Activated CD8-positive, alpha-beta memory T cell treated with anti-CD3 and anti-CD28 coated beads, Interleukin-2, amount 10 ng/mL, durations not matched to agents 7 days and 5 days (primary cell): ENCODE data around the gene KLB. TPM values are rescaled to one million over a fixed set of nuclear protein-coding genes. Genes with fewer than 3 reads are reported as not detected.

Experiments used
- ATAC-seq: fragments of 150-1000 bp; cut with Tn5 transposase; one replicate; pipeline ENCODE4 v1.10.0; 2021; ENCODE audit warnings: moderate library complexity
- CTCF ChIA-PET: fragments of 350-600 bp; sonication (Branson Sonifier 250); formaldehyde crosslinking; loops from one replicate; lab custom pipeline; 2021; ENCODE audit warnings: antibody characterized with exemption; lab: Charles Lee
- DNase-seq: peaks from one replicate; pipeline ENCODE4 v3.0.0-alpha.2; 2020
- H3K27ac Mint-ChIP-seq: one replicate; pipeline ENCODE4 v1.8.0; 2021; ENCODE audit warnings: mild to moderate bottlenecking, mixed read lengths
- H3K27me3 Mint-ChIP-seq: one replicate; pipeline ENCODE4 v1.8.0; 2021; ENCODE audit warnings: mixed read lengths
- H3K36me3 Mint-ChIP-seq: one replicate; pipeline ENCODE4 v1.8.0; 2021; ENCODE audit warnings: mild to moderate bottlenecking, mixed read lengths
- H3K4me1 Mint-ChIP-seq: one replicate; pipeline ENCODE4 v1.8.0; 2021; ENCODE audit warnings: mixed read lengths
- H3K4me3 Mint-ChIP-seq: one replicate; pipeline ENCODE4 v1.8.0; 2021; ENCODE audit warnings: mild to moderate bottlenecking, moderate library complexity, mixed read lengths
- H3K9me3 Mint-ChIP-seq: one replicate; pipeline ENCODE4 v1.8.0; 2022; ENCODE audit warnings: low read depth, mixed read lengths
- total RNA-seq, 2 experiments: library from RNA; stranded (reverse); gene quantifications; one replicate each; pipeline ENCODE4 v1.2.3, GENCODE V29; 2021

Gene KLB
- total RNA-seq, 2 experiments from 2014 or later: not detected

DNA sequence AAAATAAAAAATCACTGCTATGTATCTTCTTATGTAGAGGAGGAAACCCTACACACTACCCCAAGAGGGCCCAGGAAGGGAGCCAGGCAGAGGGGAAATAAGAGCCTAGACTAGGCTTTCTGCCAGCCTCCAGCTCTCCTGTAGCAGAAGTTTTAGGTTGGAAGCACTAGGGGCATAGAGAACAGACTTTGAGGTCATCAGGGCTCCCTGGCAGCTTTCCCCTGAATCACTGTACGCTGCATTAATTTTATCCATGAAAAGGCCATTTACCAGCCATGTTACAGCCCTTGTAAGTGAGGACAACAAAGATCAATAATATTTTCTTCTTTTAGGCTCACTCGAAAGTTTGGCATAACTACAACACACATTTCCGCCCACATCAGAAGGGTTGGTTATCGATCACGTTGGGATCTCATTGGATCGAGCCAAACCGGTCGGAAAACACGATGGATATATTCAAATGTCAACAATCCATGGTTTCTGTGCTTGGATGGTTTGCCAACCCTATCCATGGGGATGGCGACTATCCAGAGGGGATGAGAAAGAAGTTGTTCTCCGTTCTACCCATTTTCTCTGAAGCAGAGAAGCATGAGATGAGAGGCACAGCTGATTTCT lies 27.3 kb downstream of the KLB start:
- Mint-ChIP-seq H3K4me1 (no peaks in the 10 kb centered on the region), H3K36me3 (no peaks in the 10 kb centered on the region), H3K27ac (no peak overlapping the region), H3K9me3 (no peaks in the 10 kb centered on the region), H3K4me3 (no peak overlapping the region), H3K27me3 (peaks cover 22% of the 10 kb centered on the region)
- CTCF ChIA-PET: no interaction called here
- DNase-seq: no peak
- ATAC-seq: no peak

GRCh38 chr4:39435659-39436563 lies 29.2 kb downstream of the KLB start:
- Mint-ChIP-seq H3K27me3 (peaks cover 19% of the 10 kb centered on the region), H3K4me1 (no peaks in the 10 kb centered on the region), H3K27ac (no peak overlapping the region), H3K36me3 (no peaks in the 10 kb centered on the region), H3K9me3 (no peaks in the 10 kb centered on the region), H3K4me3 (no peak overlapping the region)
- no peak for ATAC-seq
- no peak for DNase-seq
- CTCF ChIA-PET: interaction anchor here (0.8 kb wide), 1 partner anchor 202 kb away, joined by 3 read pairs; no protein-coding TSS in a partner anchor

DNA sequence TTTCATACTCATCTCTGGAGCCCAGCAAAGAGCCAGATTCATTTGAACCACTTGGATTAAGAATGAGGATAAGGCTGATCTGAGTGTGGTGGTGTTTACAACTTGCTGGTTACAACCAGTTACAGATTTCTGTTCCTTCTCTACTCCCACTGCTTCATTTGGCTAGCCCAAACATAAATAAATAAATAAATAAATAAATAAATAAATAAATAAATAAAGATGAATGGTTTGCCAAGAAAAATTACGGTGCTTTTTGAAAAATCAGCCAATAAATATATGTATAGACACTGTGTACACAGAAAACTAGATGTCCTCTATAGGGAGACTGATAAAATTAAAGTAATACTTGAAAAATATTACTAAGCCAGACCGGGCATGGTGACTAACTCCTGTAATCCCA lies 34.9 kb downstream of the KLB start:
- no peaks in the 10 kb centered on the region for H3K36me3 Mint-ChIP-seq
- H3K27ac Mint-ChIP-seq: no peak overlapping the region
- peaks cover 7% of the 10 kb centered on the region for H3K4me1 Mint-ChIP-seq
- peaks cover 21% of the 10 kb centered on the region for H3K27me3 Mint-ChIP-seq
- ATAC-seq (no peak), DNase-seq (no peak)
- H3K9me3 Mint-ChIP-seq: no peaks in the 10 kb centered on the region
- no peak overlapping the region for H3K4me3 Mint-ChIP-seq
- CTCF ChIA-PET: interaction anchor here (0.9 to 1.5 kb wide), 3 partner anchors 9 to 16 kb away, joined by 3 to 4 read pairs (median 3); no protein-coding TSS in a partner anchor

DNA sequence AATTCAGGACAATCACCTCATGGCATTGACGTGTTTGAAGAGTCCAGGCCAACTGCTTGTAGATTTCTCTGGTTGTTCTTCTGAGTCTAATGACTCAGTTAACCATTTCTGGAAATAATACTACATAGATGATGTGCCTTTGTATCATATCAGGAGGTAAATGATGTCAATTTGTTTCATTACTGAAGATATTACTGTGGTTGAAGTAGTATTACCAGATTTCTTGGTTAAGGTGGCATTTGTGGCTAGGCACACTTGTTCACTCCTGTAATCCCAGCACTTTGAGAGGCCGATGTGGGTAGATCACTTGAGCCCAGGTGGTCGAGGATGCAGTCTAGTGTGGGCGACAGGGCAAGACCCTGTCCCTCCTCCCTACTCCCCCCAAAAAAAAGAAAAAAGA lies 36.3 kb downstream of the KLB start:
- no peak for ATAC-seq
- Mint-ChIP-seq H3K27me3 (peaks cover 11% of the 10 kb centered on the region), H3K27ac (no peak overlapping the region), H3K4me1 (peaks cover 17% of the 10 kb centered on the region), H3K9me3 (no peaks in the 10 kb centered on the region), H3K4me3 (no peak overlapping the region), H3K36me3 (no peaks in the 10 kb centered on the region)
- DNase-seq: no peak
- CTCF ChIA-PET: no interaction called here

GRCh38 chr4:39446483-39446841 lies 39.7 kb downstream of the KLB start:
- peaks cover 27% of the 10 kb centered on the region for H3K4me1 Mint-ChIP-seq
- ATAC-seq (no peak), DNase-seq (no peak)
- no peaks in the 10 kb centered on the region for H3K9me3 Mint-ChIP-seq
- H3K27me3 Mint-ChIP-seq: peaks cover 6% of the 10 kb centered on the region
- peaks cover 19% of the 10 kb centered on the region for H3K36me3 Mint-ChIP-seq
- H3K27ac Mint-ChIP-seq: no peak overlapping the region
- CTCF ChIA-PET: interaction anchor here (1.5 to 2.1 kb wide), 2 partner anchors 82 to 132 kb away, joined by 4 read pairs; no protein-coding TSS in a partner anchor
- H3K4me3 Mint-ChIP-seq: no peak overlapping the region

GRCh38 chr4:39446842-39447573 lies 40.3 kb downstream of the KLB start:
- CTCF ChIA-PET: interaction anchor here (1.2 to 2.1 kb wide), 3 partner anchors 12 to 133 kb away, joined by 3 to 4 read pairs (median 4); partner anchors contain the start of gene LIAS
- Mint-ChIP-seq H3K4me3 (peak overlapping the region; percentile 63), H3K27me3 (peaks cover 6% of the 10 kb centered on the region)

GRCh38 chr4:39450618-39451017 lies 43.9 kb downstream of the KLB start:
- CTCF ChIA-PET: interaction anchor here (0.7 kb wide), 1 partner anchor 84 kb away, joined by 3 read pairs; no protein-coding TSS in a partner anchor
- Mint-ChIP-seq H3K9me3 (no peaks in the 10 kb centered on the region), H3K36me3 (peaks cover 54% of the 10 kb centered on the region), H3K27ac (no peak overlapping the region), H3K4me3 (no peak overlapping the region), H3K27me3 (peaks cover 2% of the 10 kb centered on the region), H3K4me1 (peaks cover 33% of the 10 kb centered on the region)
- DNase-seq: no peak
- ATAC-seq: no peak

More at GRCh38 chr4:39446842-39447573, 40.3 kb downstream of the KLB start:
- peak; percentile 59 for DNase-seq
- Mint-ChIP-seq H3K27ac (no peak overlapping the region), H3K9me3 (no peaks in the 10 kb centered on the region), H3K36me3 (peaks cover 24% of the 10 kb centered on the region), H3K4me1 (peaks cover 27% of the 10 kb centered on the region)
- ATAC-seq: peak; percentile 76

- no peak for ATAC-seq
- peaks cover 41% of the 10 kb centered on the region for H3K4me1 Mint-ChIP-seq
- H3K27me3 Mint-ChIP-seq: no peaks in the 10 kb centered on the region
Measured at GRCh38 chr4:39451423-39452023, 44.8 kb downstream of the KLB start.

DNA sequence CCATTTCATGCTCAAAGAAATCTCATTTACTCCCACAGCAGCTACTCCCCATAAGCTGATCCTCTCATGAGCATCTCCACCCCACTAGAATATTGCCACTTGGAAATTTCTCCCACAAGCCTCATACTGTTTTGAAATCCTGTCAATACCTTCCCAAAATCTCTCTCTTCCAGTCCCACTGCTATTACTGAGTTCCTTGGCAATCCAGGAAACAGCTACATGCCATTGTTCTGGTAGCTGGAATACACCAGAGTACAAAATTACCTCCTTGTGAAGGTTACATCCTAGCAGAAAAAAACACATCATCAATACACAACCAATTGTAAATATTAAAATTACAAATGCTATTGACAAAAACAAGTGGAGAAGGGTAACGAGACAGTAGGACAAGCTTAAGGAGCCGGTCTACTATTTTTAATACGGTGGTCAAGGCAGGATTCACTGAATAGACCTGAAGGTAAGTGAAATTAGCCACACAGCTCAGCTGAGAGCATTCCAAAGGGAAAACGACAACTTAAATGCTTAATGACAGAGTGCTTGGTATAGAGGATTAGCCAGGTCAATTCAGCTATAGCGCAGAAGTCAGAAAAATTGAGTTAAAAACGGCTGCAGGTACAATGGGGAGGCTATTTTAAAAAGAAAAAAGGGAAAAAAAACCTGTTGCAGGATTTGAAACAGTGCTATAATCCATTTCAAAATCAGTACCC lies 45.6 kb downstream of the KLB start:
- H3K4me3 Mint-ChIP-seq: no peak overlapping the region
- H3K4me1 Mint-ChIP-seq: peaks cover 44% of the 10 kb centered on the region
- CTCF ChIA-PET: interaction anchor here (1.0 kb wide), 1 partner anchor 12 kb away, joined by 4 read pairs; no protein-coding TSS in a partner anchor
- no peak overlapping the region for H3K27ac Mint-ChIP-seq
- peaks cover 69% of the 10 kb centered on the region for H3K36me3 Mint-ChIP-seq
- ATAC-seq (no peak), DNase-seq (no peak)
- no peaks in the 10 kb centered on the region for H3K9me3 Mint-ChIP-seq
- H3K27me3 Mint-ChIP-seq: no peaks in the 10 kb centered on the region

More at GRCh38 chr4:39451423-39452023, 44.8 kb downstream of the KLB start:
- peaks cover 62% of the 10 kb centered on the region for H3K36me3 Mint-ChIP-seq
- CTCF ChIA-PET: interaction anchor here (0.7 to 1.0 kb wide), 2 partner anchors 11 to 85 kb away, joined by 3 to 4 read pairs; no protein-coding TSS in a partner anchor
- H3K9me3 Mint-ChIP-seq: no peaks in the 10 kb centered on the region
- H3K27ac Mint-ChIP-seq: no peak overlapping the region
- H3K4me3 Mint-ChIP-seq: no peak overlapping the region
- DNase-seq: no peak

- H3K4me3 Mint-ChIP-seq: no peak overlapping the region
- CTCF ChIA-PET: interaction anchor here (1.0 kb wide), 1 partner anchor 12 kb away, joined by 4 read pairs; no protein-coding TSS in a partner anchor
- peak overlapping the region; percentile 37 for H3K27ac Mint-ChIP-seq
- no peaks in the 10 kb centered on the region for H3K27me3 Mint-ChIP-seq
- H3K36me3 Mint-ChIP-seq: peaks cover 77% of the 10 kb centered on the region
- no peak for ATAC-seq
- DNase-seq: no peak
- H3K4me1 Mint-ChIP-seq: peaks cover 43% of the 10 kb centered on the region
- no peaks in the 10 kb centered on the region for H3K9me3 Mint-ChIP-seq
Measured at GRCh38 chr4:39452860-39453587, 46.3 kb downstream of the KLB start.

DNA sequence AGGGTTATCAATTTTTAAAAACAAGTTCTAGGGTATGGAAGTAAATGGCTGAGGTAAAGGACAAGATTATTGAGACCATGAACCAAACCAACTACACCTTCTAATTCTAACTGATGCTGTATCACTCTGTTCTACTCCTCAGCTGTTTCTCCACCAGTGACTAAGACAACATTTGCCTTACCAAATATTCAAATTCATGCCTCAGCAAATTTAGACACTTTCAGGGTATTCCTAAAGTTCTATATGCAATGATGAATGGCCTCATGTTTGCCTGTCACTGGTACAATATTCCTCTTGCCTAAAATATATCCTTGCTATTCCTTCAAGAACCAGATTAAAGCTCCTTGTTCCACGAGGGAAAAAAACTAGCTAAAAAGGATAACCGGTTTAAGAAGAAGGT lies 47.0 kb downstream of the KLB start:
- Mint-ChIP-seq H3K4me1 (peaks cover 42% of the 10 kb centered on the region), H3K27ac (no peak overlapping the region), H3K9me3 (no peaks in the 10 kb centered on the region), H3K36me3 (peaks cover 76% of the 10 kb centered on the region), H3K27me3 (no peaks in the 10 kb centered on the region), H3K4me3 (no peak overlapping the region)
- DNase-seq (no peak), ATAC-seq (no peak)
- CTCF ChIA-PET: interaction anchor here (1.0 kb wide), 1 partner anchor 16 kb away, joined by 4 read pairs; no protein-coding TSS in a partner anchor
